PC-9 (cell line): Measurements from ENCODE around the gene CYP27B1. TPM values are rescaled to one million over a fixed set of nuclear protein-coding genes. Genes with fewer than 3 reads are reported as not detected.

ENCODE experiments used
- BruUV-seq: library from RNA; stranded (reverse); fragments of 400-500 nt; replicated peaks from 2 replicates; lab custom pipeline; 2021; lab: Mats Ljungman, UMichigan
- CTCF ChIA-PET: fragments of 300-600 bp; sonication (Branson Sonifier 250); formaldehyde crosslinking; loops from one replicate; lab custom pipeline; 2022; ENCODE audit warnings: antibody characterized with exemption; lab: Charles Lee
- POLR2A ChIA-PET: fragments of 300-600 bp; sonication (Branson Sonifier 250); formaldehyde crosslinking; loops from one replicate; lab custom pipeline; 2022; ENCODE audit warnings: antibody characterized with exemption; ENCODE audit not compliant: unreplicated experiment; lab: Charles Lee
- DNase-seq, 2 experiments: peaks; one replicate each; pipeline versions ENCODE4 v3.0.0 to v3.0.0-alpha.2; 2015 to 2022; ENCODE audit warnings: mixed read lengths in 1 of 2
- H2AFZ ChIP-seq: fragments of 200-600 bp; sonication (generic); 2 replicates; pipeline ENCODE4 v1.8.1; 2017; ENCODE audit warnings: antibody characterized with exemption
- H3F3A ChIP-seq: fragments of 200-600 bp; sonication (generic); 2 replicates; pipeline ENCODE4 v1.8.1; 2017; ENCODE audit warnings: antibody characterized with exemption, mild to moderate bottlenecking, low read depth; ENCODE audit not compliant: insufficient read depth
- H3K27ac ChIP-seq: fragments of 200-600 bp; sonication (generic); 2 replicates; pipeline ENCODE4 v1.6.1; 2016; ENCODE audit warnings: mixed run types
- H3K27me3 ChIP-seq: fragments of 200-600 bp; sonication (generic); 2 replicates; pipeline ENCODE4 v1.6.1; 2016; ENCODE audit warnings: low read depth, mixed run types; ENCODE audit not compliant: insufficient read depth
- H3K36me3 ChIP-seq: fragments of 200-600 bp; sonication (generic); 2 replicates; pipeline ENCODE4 v1.6.1; 2016; ENCODE audit warnings: low read depth, mixed run types
- H3K4me1 ChIP-seq: fragments of 200-600 bp; sonication (generic); replicated peaks from 2 replicates; pipeline ENCODE4 v1.6.1; 2016; ENCODE audit warnings: mixed run types; ENCODE audit not compliant: insufficient read depth
- H3K4me2 ChIP-seq: fragments of 200-600 bp; sonication (generic); 2 replicates; pipeline ENCODE4 v1.6.1; 2017; ENCODE audit warnings: mixed run types
- H3K4me3 ChIP-seq: fragments of 200-600 bp; sonication (generic); 2 replicates; pipeline ENCODE4 v1.6.1; 2016; ENCODE audit warnings: mixed run types
- H3K79me2 ChIP-seq: fragments of 200-600 bp; sonication (generic); 2 replicates; pipeline ENCODE4 v1.6.1; 2017; ENCODE audit warnings: low read depth, mixed run types
- H3K9me2 ChIP-seq: fragments of 200-600 bp; sonication (generic); 2 replicates; pipeline ENCODE4 v1.8.1; 2017; ENCODE audit warnings: mild to moderate bottlenecking; ENCODE audit not compliant: insufficient read depth
- H3K9me3 ChIP-seq: fragments of 200-600 bp; sonication (generic); 2 replicates; pipeline ENCODE4 v1.8.1; 2016; ENCODE audit warnings: low read depth; ENCODE audit not compliant: insufficient read depth
- H4K20me1 ChIP-seq: fragments of 200-600 bp; sonication (generic); 2 replicates; pipeline ENCODE4 v1.8.1; 2017; ENCODE audit not compliant: insufficient read depth
- CTCF ChIP-seq: fragments of 200-600 bp; sonication (generic); conservative IDR thresholded peaks from 2 replicates; pipeline ENCODE4 v1.6.1; 2017; ENCODE audit warnings: mixed run types, antibody characterized with exemption, mild to moderate bottlenecking, moderate library complexity
- EZH2 ChIP-seq: fragments of 200-600 bp; sonication (generic); IDR thresholded peaks from 2 replicates; pipeline ENCODE4 v1.8.0; 2017; ENCODE audit warnings: antibody characterized with exemption, low read depth
- intact Hi-C: fragments of 100-400 bp; cut with micrococcal nuclease; formaldehyde crosslinking; loops from one replicate; pipeline ENCODE4 v1.10.0; 2022; ENCODE audit not compliant: unreplicated experiment
- total RNA-seq: library from RNA; stranded (reverse); gene quantifications from 2 replicates; pipeline ENCODE4 v1.2.3, GENCODE V29; 2021

The CYP27B1 gene
- total RNA-seq, 1 experiment from 2014 or later, result 1.8 TPM

GRCh38 chr12:57762463-57762862 lies 4.4 kb downstream of the CYP27B1 start:
- no peak for DNase-seq
- Histone ChIP-seq H3K27ac (no peak overlapping the region), H3F3A (peaks cover 2% of the 10 kb centered on the region; the same call in 1 of the 2 replicates), H3K9me3 (no peaks in the 10 kb centered on the region), H3K36me3 (no peaks in the 10 kb centered on the region), H3K4me2 (no peak overlapping the region), H3K79me2 (no peaks in the 10 kb centered on the region), H3K4me3 (no peak overlapping the region), H2AFZ (no peak overlapping the region), H3K27me3 (peaks cover 33% of the 10 kb centered on the region), H4K20me1 (no peaks in the 10 kb centered on the region; the same call in none of the 2 replicates), H3K9me2 (no peaks in the 10 kb centered on the region), H3K4me1 (no peaks in the 10 kb centered on the region)
- no TSS peak for BruUV-seq
- ChIA-PET POLR2A (no interaction called here), CTCF (no interaction called here)
- no peak for TF ChIP-seq EZH2
- TF ChIP-seq CTCF, result no peak
- intact Hi-C loops, result no loop called here

- CTCF ChIA-PET, result no interaction called here
- intact Hi-C loops, result no loop called here
- TF ChIP-seq EZH2 (no peak), CTCF (no peak)
- H2AFZ ChIP-seq, result no peak overlapping the region
- H3K4me1 ChIP-seq, result no peaks in the 10 kb centered on the region
- no peak overlapping the region for H3K27ac ChIP-seq
- H3K27me3 ChIP-seq, result peaks cover 31% of the 10 kb centered on the region
- no peak overlapping the region for H3K4me2 ChIP-seq
- no peaks in the 10 kb centered on the region for H3K9me2 ChIP-seq
- H3K36me3 ChIP-seq, result no peaks in the 10 kb centered on the region
- DNase-seq, result no peak
- H3K4me3 ChIP-seq, result no peak overlapping the region
- H4K20me1 ChIP-seq, result no peaks in the 10 kb centered on the region; the same call in none of the 2 replicates
- no peaks in the 10 kb centered on the region for H3F3A ChIP-seq
- POLR2A ChIA-PET, result no interaction called here
- no TSS peak for BruUV-seq
- no peaks in the 10 kb centered on the region for H3K79me2 ChIP-seq
- H3K9me3 ChIP-seq, result no peaks in the 10 kb centered on the region
Observed at GRCh38 chr12:57761391-57761998, 5.4 kb downstream of the CYP27B1 start.

- intact Hi-C loops, result no loop called here
- no peak for TF ChIP-seq EZH2
- TF ChIP-seq CTCF, result no peak
- ChIA-PET CTCF (no interaction called here), POLR2A (no interaction called here)
- H3K9me2 ChIP-seq, result no peaks in the 10 kb centered on the region
- BruUV-seq, result no TSS peak
- no peak overlapping the region for H2AFZ ChIP-seq
- H3K79me2 ChIP-seq, result no peaks in the 10 kb centered on the region
- H3K27me3 ChIP-seq, result peaks cover 20% of the 10 kb centered on the region
- no peaks in the 10 kb centered on the region for H3K36me3 ChIP-seq
- no peak overlapping the region for H3K27ac ChIP-seq
- no peaks in the 10 kb centered on the region; the same call in none of the 2 replicates for H4K20me1 ChIP-seq
- H3K4me1 ChIP-seq, result no peaks in the 10 kb centered on the region; the same call in 1 of the 2 replicates
- no peaks in the 10 kb centered on the region for H3K9me3 ChIP-seq
- DNase-seq, result no peak
- H3F3A ChIP-seq, result no peaks in the 10 kb centered on the region
- no peak overlapping the region for H3K4me2 ChIP-seq
- no peak overlapping the region for H3K4me3 ChIP-seq
Observed at GRCh38 chr12:57760347-57760982, 6.4 kb downstream of the CYP27B1 start.
